Cardiac muscle cell (in vitro differentiated cells and primary cell): ENCODE measurements around the gene GPR89B. TPM values are rescaled to one million over a fixed set of nuclear protein-coding genes. Genes with fewer than 3 reads are reported as not detected.

Source experiments
- DNase-seq, 2 donors: peaks; one replicate each; pipeline versions ENCODE4 v3.0.0 to v3.0.0-alpha.2; 2010 to 2017; ENCODE audit warnings: low read depth in 1 of 2, low spot score in 1 of 2
- H3K27ac ChIP-seq: fragments of 200-600 bp; sonication (generic); 2 replicates; pipeline ENCODE4 v1.5.1; 2016
- H3K27me3 ChIP-seq: fragments of 200-600 bp; sonication (generic); 2 replicates; pipeline ENCODE4 v1.6.0; 2016; ENCODE audit warnings: control low read depth
- H3K36me3 ChIP-seq: fragments of 200-600 bp; sonication (generic); 2 replicates; pipeline ENCODE4 v1.5.1; 2016; ENCODE audit warnings: control low read depth
- H3K4me1 ChIP-seq: fragments of 200-600 bp; sonication (generic); 2 replicates; pipeline ENCODE4 v1.8.1; 2017; ENCODE audit warnings: low read depth, mild to moderate bottlenecking, mixed run types
- H3K4me3 ChIP-seq: fragments of 200-600 bp; sonication (generic); 2 replicates; pipeline ENCODE4 v1.5.1; 2016; ENCODE audit warnings: mild to moderate bottlenecking
- H3K9me3 ChIP-seq: fragments of 200-600 bp; sonication (generic); 2 replicates; pipeline ENCODE4 v1.5.1; 2017; ENCODE audit warnings: low read depth, mild to moderate bottlenecking, control low read depth
- polyA plus RNA-seq: library from polyadenylated mRNA; unstranded; fragments of >200 nt; fragmentation: Nextera tagmentation; extraction: Ambion mirVana; gene quantifications from 2 replicates; pipeline ENCODE4 v1.2.1, GENCODE V29; 2016
- total RNA-seq: library from RNA; depleted of rRNA; stranded (reverse); fragments of >200 nt; gene quantifications from 2 replicates; pipeline ENCODE4 v1.2.3, GENCODE V29; 2016
- TF ChIP-seq, protein P1 (sequence below): IDR thresholded peaks from 2 replicates; pipeline ENCODE4 v1.5.1; 2012; ENCODE audit warnings: low read depth, mild to moderate bottlenecking, low read length

The GPR89B gene
- total and polyA plus RNA-seq, 2 experiments from 2014 or later: 8.6 to 18.9 TPM

GRCh38 chr1:147904726-147905125 lies 23.5 kb upstream of the GPR89B start:
- H3K9me3 ChIP-seq: no peaks in the 10 kb centered on the region
- H3K36me3 ChIP-seq: no peaks in the 10 kb centered on the region
- TF ChIP-seq, protein P1, sequence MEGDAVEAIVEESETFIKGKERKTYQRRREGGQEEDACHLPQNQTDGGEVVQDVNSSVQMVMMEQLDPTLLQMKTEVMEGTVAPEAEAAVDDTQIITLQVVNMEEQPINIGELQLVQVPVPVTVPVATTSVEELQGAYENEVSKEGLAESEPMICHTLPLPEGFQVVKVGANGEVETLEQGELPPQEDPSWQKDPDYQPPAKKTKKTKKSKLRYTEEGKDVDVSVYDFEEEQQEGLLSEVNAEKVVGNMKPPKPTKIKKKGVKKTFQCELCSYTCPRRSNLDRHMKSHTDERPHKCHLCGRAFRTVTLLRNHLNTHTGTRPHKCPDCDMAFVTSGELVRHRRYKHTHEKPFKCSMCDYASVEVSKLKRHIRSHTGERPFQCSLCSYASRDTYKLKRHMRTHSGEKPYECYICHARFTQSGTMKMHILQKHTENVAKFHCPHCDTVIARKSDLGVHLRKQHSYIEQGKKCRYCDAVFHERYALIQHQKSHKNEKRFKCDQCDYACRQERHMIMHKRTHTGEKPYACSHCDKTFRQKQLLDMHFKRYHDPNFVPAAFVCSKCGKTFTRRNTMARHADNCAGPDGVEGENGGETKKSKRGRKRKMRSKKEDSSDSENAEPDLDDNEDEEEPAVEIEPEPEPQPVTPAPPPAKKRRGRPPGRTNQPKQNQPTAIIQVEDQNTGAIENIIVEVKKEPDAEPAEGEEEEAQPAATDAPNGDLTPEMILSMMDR: no peak
- no peaks in the 10 kb centered on the region for H3K27me3 ChIP-seq
- DNase-seq: no peak
- no peaks in the 10 kb centered on the region for H3K4me1 ChIP-seq
- no peak overlapping the region for H3K27ac ChIP-seq
- H3K4me3 ChIP-seq: no peak overlapping the region

- no peak overlapping the region for H3K4me3 ChIP-seq
- no peaks in the 10 kb centered on the region for H3K9me3 ChIP-seq
- no peaks in the 10 kb centered on the region for H3K36me3 ChIP-seq
- H3K27me3 ChIP-seq: no peaks in the 10 kb centered on the region
- DNase-seq: no peak
- no peaks in the 10 kb centered on the region for H3K4me1 ChIP-seq
- no peak overlapping the region for H3K27ac ChIP-seq
- TF ChIP-seq, protein P1: no peak
These were observed 20.3 kb upstream of the GPR89B start for GRCh38 chr1:147907786-147908509.

DNA sequence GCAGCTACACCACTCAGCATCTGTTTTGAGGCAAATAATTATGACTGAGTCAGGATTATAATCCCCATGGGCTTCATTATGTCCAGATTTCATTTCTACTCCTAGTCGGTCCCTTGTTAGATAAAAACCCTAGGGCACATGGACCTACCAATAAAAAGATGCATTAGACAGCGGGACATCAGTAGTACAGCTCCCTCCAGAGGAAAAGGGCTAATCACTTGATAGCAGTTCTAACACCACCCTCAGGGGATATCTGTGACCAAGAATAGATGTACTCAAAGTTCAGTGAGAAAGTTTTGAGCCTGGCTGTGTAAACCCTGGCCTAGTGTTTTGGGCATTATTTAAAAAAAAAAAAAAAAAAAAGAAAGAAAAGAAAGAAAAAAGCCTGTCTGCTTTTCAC lies 15.7 kb upstream of the GPR89B start:
- no peak for DNase-seq
- Histone ChIP-seq H3K4me3 (no peak overlapping the region), H3K27me3 (no peaks in the 10 kb centered on the region), H3K27ac (no peak overlapping the region), H3K36me3 (no peaks in the 10 kb centered on the region), H3K9me3 (no peaks in the 10 kb centered on the region), H3K4me1 (no peaks in the 10 kb centered on the region)
- TF ChIP-seq, protein P1: no peak

- no peak overlapping the region for H3K4me3 ChIP-seq
- DNase-seq: no peak
- no peaks in the 10 kb centered on the region for H3K27me3 ChIP-seq
- H3K36me3 ChIP-seq: no peaks in the 10 kb centered on the region
- H3K27ac ChIP-seq: no peak overlapping the region
- no peaks in the 10 kb centered on the region for H3K9me3 ChIP-seq
- H3K4me1 ChIP-seq: no peaks in the 10 kb centered on the region
- TF ChIP-seq, protein P1: no peak
These were observed 14.8 kb upstream of the GPR89B start for GRCh38 chr1:147913362-147913942.

- H3K9me3 ChIP-seq: no peaks in the 10 kb centered on the region
- H3K27me3 ChIP-seq: no peaks in the 10 kb centered on the region
- TF ChIP-seq, protein P1: no peak
These were observed 8.3 kb upstream of the GPR89B start for GRCh38 chr1:147919896-147920295.

More at GRCh38 chr1:147919896-147920295, 8.3 kb upstream of the GPR89B start:
- Histone ChIP-seq H3K36me3 (no peaks in the 10 kb centered on the region), H3K4me3 (no peak overlapping the region), H3K27ac (no peak overlapping the region), H3K4me1 (no peaks in the 10 kb centered on the region)
- DNase-seq: no peak
